ENCODE data around the gene RPS16.
"Not testable (repeated sequence)": the region's sequence is repeated elsewhere in the genome, so short reads cannot be mapped to it uniquely, and the experiment has no call there.

RPS16 gene

GRCh38 chr19:39435499-39436349 is at the start of gene RPS16:
RPS16 (minus strand) TSS chr19:39435949; CDS start chr19:39435895, 54 bp downstream.
- peak; percentile 98 for DNase-seq (ENCODE audit: low read depth)

GRCh38 chr19:39483141-39483540 is 47.4 kb upstream of the RPS16 start:
- DNase-seq (ENCODE audit: low read depth): no peak

- DNase-seq (ENCODE audit: low read depth): no peak
These were observed 45.9 kb upstream of the RPS16 start for GRCh38 chr19:39481676-39482075.

GRCh38 chr19:39481229-39481545 is 45.4 kb upstream of the RPS16 start:
- peak; percentile 27 for DNase-seq (ENCODE audit: low read depth)

GRCh38 chr19:39480337-39481228 is 44.8 kb upstream of the RPS16 start, which contains the start of gene TIMM50:
TIMM50 (plus strand) TSS chr19:39480838; CDS start chr19:39480854, 16 bp downstream.
- DNase-seq (ENCODE audit: low read depth): peak; percentile 98

GRCh38 chr19:39479916-39480315 is 44.2 kb upstream of the RPS16 start:
- no peak for DNase-seq (ENCODE audit: low read depth)

- DNase-seq (ENCODE audit: low read depth): not testable (repeated sequence)
These were observed 43.6 kb upstream of the RPS16 start for GRCh38 chr19:39479319-39479801.

- DNase-seq (ENCODE audit: low read depth): no peak
These were observed 40.0 kb upstream of the RPS16 start for GRCh38 chr19:39475748-39476147.

GRCh38 chr19:39474139-39474620 is 38.4 kb upstream of the RPS16 start:
- DNase-seq (ENCODE audit: low read depth): peak; percentile 40

- DNase-seq (ENCODE audit: low read depth): no peak
These were observed 37.8 kb upstream of the RPS16 start for GRCh38 chr19:39473443-39473960.

- DNase-seq (ENCODE audit: low read depth): no peak
These were observed 37.1 kb upstream of the RPS16 start for GRCh38 chr19:39472746-39473442.

GRCh38 chr19:39471756-39472536 is 36.2 kb upstream of the RPS16 start:
- DNase-seq (ENCODE audit: low read depth): no peak

- DNase-seq (ENCODE audit: low read depth): peak; percentile 51
These were observed 35.1 kb upstream of the RPS16 start for GRCh38 chr19:39470724-39471339.

- no peak for DNase-seq (ENCODE audit: low read depth)
These were observed 33.8 kb upstream of the RPS16 start for GRCh38 chr19:39469567-39469966.

- DNase-seq (ENCODE audit: low read depth): no peak
These were observed 33.3 kb upstream of the RPS16 start for GRCh38 chr19:39469036-39469435.

GRCh38 chr19:39467941-39468340 is 32.2 kb upstream of the RPS16 start:
- no peak for DNase-seq (ENCODE audit: low read depth)

- DNase-seq (ENCODE audit: low read depth): no peak
These were observed 30.4 kb upstream of the RPS16 start for GRCh38 chr19:39465956-39466747.

GRCh38 chr19:39463403-39463802 is 27.7 kb upstream of the RPS16 start:
- no peak for DNase-seq (ENCODE audit: low read depth)

- not testable (repeated sequence) for DNase-seq (ENCODE audit: low read depth)
These were observed 15.5 kb upstream of the RPS16 start for GRCh38 chr19:39451257-39451656.
